DMS53 (cell line): Measurements from ENCODE around the gene BAIAP2.
"Not testable (repeated sequence)": the region's sequence is repeated elsewhere in the genome, so short reads cannot be mapped to it uniquely, and the experiment has no call there.

ENCODE experiments used
- DNase-seq: peaks from one replicate; lab custom pipeline; 2025; lab: John Stamatoyannopoulos, UW

The BAIAP2 gene

DNA sequence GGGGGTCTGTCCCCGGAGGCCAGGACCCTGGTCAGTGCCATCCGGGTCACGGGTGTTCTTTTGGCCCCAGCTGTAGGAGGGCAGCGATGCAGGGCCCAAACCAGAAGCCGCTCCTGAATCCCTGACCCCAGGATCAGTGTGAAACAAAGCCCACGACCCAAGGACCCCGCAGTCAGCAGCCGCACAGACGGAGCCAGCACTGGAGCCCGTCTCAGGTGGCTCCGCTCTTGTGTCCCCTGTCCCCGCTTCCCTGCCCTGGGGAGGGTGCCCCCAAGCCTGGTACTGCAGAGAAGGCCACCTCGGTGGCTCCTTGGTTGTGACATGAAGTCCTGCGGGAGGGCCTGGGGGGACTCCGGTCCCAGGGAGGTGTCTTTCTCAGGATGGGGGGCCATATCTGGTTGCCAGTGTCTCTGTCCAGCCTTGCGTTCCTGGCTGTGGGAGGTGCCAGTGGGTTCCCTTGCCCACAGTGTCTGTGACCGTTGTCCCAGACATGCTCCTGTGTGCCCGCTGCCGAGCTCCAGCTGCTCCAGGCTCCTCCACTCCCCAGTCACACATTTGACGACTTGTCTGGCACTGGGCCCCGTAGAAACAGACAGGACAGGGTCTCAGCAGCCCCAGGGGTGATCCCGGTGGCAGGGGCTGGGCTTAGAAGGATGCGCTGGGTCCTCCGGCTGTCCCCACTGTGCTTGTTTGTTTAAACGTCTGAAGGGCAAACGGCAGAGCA is 33.6 kb downstream of the BAIAP2 start:
- no peak for DNase-seq

DNA sequence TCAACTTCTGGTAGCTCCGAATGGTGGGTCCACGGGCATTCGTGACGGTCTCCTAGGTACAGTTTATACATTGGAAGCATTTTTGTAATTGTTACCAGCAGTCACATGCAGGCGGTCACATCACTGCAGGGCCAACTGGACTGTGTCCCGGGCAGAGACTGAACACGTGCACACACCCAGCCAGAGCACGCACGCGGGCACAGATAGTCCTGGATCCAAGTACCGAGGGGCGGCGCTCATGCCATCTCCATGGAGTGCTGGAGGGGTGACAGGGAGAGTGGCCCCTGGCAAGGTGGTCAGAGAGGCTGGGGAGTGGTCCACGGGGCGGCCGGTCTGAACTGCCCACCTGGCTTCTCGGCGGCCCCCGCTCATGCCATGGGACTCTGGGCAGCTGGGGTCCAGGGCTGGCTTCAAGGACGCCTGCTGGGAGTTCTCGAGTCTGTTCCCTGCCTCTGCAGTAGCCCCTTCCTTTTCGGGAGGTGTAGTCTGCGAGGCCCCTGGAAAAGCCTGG is 34.2 kb downstream of the BAIAP2 start:
- DNase-seq, result no peak

DNA sequence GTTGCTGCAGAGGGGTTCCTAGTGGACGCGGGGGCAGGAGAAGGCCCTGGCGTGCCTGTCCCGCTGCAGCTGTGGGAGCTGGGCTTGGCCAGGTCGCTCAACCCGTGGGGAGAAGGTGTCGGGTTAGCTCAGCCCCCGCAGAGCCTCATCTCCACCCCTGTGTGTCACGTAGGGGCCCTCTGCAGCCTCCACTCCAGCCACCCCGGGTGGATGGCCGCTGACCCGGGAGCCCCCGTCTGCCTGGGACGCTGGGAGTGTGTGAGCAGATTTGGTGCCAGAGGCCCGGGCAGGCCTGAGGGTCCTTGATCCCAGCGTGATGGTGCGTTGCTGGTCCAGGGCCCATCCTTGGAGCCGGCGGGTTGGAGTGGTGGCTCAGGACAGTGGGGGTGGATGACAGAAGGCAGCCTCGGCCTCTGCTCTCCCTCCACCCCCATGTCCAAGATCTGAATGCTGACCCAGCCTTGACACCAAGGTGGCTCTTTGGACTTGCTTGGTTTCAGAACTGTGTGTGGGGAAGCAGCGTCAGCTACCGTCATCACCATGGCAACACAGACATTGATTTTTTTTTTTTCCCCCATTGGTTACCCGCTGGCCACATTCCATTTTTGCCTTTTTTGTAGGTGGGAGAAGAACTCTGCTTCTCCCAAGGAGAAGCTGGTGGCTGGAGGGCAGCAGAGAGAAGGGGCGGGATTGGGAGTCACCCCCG is 35.7 kb downstream of the BAIAP2 start:
- no peak for DNase-seq

DNA sequence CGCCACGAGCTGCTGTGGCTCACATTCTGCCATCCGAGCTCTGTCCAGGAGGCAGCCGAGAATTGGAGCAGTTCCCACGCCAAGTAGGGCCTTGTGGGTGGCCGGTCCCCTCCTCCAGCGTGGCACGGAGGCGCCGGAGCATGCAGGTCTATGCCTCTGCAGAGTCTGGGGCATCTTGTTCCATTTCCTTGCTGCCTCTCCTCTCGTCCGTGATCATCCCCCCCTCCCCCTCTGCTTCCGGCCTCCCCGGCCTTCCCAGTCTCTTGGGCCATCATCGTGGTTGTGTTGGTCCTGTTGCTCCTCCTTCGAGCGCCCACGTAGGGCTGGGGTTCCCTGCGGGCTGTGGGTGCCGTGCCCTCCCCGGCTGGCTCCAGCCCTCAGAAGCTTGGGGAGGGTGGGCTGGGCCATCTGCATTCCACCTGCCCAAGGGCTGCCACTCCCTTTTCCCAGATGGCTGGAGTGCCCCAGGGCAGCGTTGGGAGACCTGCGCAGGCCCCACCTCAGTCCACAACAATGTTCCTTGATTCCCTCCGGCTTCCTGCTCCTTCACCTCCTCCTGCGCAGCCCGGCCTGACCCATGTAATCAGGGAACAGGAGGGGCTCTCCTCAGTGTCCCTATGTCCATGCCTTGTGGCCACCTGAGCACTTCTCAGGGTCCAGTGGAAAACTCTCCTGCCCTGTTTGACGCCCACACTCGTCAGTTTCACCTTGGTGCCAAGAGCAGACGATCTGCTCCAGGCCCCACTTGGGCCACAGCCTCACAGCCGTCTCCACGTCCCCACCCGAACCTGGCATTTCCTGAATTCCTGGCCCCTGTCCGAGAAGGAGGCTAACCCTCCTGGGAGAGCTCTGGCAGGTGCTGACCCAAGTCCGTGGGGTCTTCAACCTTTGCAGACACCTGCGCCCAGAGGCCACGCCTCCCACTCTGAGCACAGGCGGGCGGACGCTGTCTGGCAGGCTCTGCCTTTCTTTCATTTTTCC is 37.1 kb downstream of the BAIAP2 start:
- no peak for DNase-seq

DNA sequence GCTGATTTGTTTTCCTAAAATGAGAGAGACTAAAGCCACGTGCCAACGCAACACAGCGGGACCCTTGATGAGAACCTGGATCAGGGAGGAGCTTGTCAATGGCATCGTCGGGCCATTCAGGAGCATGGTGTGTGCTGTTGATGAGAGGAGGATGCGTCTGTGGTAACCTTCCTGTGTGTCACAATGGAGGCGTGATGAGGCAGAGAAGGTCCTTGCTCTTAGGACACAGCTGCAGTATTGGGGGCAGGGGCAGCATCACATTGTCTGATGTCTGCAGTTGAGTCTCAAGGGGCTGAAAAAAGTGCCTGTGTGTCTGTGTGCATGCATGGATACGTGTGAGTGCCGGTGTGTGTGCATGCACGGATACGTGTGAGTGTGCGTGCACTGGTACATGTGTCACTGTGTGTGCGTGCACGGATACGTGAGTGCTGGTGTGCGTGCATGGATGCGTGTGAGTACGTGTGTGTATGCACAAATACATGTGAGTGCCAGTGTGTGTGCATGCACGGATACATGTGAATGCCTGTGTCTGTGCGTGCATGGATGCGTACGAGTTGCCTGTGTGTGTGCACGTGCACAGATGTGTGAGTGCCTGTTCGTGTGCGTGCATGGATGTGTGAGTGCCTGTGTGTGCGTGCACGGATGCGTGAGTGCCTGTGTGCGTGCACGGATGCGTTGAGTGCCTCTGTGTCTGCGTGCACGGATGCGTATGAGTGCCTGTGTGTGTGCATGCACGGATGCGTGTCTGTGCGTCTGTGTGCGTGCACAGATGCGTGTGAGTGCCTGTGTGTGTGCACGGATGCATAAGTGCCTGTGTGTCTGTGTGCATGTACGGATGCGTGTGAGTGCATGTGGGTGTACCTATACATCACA is 39.3 kb downstream of the BAIAP2 start:
- no peak for DNase-seq

DNA sequence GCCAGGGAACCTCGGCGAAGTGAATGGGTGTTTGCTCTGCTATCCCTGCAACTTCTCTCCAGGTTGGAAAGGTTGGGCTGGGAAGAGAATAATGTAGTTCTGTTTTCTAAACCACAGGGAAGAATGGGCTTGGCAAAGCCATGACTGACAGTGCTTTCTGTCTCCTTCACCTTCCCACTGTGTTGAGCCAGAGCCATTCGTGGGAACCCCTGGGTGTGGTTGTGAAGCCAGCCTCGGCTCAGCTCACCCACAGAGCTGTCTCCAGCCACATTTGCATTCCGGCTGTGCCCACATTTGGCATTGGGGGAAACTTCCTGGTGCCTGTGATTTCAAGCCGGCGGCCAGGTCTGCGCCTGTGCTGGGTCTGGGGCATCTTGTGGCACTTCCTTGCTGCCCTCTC is 39.9 kb downstream of the BAIAP2 start:
- DNase-seq, result no peak

DNA sequence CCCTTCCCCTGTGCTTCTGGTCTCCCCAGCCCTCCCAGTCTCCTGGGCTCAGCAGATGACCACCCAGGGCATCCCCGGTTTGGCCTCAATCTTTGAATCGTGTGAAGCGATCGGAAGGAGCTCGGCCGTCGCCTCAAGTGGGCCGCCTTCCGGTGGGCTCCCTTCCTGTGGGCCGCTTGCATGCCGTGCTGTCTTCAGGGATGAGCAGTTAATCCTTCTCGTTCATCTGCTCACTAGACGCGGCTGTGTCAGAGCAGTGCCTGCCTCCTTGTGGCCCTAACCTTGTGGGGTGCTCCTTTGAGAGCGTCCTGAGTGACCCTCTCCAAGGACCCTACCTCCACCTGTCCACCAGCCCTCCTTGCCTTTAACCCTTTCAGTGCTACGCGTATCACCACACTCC is 40.4 kb downstream of the BAIAP2 start:
- no peak for DNase-seq

DNA sequence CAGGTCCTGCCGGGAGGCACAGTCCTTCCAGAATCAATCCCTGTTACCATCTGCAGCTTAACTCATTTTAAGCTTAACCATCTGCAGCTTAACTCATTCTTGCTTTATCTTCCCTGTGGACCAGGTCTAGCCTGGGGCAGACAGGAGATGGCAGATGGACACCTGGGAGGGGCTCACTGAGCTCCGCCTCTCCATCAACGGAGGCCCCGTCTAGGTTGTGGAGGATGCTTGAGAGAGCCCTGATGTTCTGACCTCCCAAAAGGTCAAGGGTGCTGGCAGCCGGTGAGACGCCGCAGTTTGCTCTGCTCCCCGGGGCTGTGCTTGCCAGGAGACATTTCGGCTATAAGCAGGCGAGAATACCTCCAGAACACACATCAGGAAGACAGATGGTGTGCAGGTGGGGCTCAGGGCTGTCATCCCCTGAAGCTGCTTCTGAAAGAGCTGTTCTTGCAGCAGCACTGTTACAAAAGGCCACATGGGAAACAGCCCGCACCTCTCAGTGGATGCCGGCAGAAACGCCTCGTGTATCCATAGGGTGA is 41.3 kb downstream of the BAIAP2 start:
- no peak for DNase-seq

DNA sequence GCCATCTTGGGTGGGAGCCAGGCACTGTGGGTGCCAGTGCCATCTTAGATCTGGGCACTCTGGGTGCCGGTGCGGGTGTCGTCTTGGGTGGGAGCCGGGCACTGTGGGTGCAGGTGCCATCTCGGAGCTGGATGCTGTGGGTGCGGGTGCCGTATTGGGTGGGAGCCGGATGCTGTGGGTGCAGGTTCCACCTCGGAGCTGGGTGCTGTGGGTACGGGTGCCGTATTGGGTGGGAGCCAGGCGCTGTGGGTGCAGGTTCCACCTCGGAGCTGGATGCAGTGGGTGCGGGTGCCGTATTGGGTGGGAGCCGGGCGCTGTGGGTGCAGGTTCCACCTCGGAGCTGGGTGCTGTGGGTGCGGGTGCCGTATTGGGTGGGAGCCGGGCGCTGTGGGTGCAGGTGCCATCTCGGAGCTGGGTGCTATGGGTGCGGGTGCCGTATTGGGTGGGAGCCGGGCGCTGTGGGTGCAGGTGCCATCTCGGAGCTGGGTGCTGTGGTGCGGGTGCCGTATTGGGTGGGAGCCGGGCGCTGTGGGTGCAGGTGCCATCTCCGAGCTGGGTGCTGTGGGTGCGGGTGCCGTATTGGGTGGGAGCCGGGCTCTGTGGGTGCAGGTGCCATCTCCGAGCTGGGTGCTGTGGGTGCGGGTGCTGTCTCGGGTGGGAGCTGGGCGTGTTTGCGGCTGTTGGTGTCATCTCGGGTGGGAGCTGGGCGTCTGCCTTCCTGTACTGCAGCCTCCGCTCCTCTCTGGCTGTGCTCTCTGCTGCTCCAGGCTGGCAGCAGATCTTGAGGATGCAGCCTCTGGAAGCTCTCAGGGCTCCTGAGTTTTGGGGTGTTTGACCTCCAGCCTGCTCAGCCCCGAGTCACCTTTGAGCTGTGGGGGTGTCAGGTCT is 43.3 kb downstream of the BAIAP2 start:
- not testable (repeated sequence) for DNase-seq

DNA sequence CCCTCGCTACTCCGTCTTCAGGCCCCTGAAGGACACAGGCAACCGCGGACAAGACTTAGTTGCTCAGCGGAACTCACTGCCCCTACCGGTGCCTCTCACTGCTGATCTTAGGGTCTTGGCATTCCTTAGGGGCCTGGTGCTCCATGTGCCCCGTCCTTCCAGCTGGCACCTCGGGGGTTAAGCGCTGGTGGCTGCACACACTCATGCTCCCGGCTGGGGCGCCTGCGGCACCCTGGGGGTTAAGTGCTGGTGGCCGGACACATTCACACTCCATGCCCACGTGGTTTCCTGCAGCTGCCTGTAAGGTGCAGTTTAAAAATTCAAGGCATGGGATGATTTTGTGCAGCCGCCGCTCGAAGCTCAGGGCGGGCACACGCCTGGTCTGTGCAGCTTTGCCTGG is 45.1 kb downstream of the BAIAP2 start:
- no peak for DNase-seq

DNA sequence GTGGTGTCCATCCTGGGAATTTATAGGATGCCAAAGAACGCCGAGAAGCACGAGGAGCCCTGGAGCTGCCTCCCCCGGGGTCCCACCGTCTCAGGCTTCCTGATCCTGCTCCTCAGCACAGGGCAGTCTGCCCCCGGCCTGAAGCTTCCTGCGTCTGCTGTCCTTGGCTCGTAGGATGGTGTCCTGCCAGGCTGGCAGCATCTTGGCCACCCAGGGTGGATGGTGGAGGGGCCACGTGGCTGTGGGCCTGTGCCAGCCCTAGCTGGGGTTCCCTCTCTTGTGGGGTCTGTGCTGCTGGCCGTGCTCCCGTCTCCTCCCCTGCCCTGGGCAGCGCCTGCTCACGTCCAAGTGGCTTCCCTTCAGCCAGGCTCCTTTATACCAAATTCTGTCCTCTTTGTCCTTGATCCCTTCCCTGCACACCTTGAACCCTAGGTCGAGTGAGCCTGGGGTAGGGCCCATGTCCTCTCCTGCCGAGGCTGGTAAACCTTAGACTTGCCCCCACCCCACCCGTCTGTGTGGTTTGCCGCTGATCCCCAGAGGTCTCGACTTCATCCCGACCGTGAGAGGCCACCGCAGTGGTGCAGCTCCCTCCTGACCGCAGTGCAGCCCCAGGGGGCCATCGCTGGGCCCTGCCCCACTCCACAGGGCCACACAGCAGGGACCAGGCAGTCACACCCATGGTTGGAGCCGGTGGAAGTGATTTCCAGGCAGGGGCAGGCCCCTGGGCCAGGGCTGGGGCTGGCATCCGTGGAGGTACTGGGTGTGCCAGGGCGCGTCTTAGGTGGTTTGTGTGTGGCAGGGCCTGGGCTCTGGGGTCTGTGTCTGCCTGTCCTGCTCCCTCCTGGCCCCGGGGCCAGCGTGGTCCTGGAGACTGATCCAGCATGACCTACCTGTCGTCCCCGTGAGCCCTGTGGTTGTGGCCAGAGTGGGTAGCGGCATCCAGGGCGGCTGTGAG is 46.5 kb downstream of the BAIAP2 start:
- no peak for DNase-seq

DNA sequence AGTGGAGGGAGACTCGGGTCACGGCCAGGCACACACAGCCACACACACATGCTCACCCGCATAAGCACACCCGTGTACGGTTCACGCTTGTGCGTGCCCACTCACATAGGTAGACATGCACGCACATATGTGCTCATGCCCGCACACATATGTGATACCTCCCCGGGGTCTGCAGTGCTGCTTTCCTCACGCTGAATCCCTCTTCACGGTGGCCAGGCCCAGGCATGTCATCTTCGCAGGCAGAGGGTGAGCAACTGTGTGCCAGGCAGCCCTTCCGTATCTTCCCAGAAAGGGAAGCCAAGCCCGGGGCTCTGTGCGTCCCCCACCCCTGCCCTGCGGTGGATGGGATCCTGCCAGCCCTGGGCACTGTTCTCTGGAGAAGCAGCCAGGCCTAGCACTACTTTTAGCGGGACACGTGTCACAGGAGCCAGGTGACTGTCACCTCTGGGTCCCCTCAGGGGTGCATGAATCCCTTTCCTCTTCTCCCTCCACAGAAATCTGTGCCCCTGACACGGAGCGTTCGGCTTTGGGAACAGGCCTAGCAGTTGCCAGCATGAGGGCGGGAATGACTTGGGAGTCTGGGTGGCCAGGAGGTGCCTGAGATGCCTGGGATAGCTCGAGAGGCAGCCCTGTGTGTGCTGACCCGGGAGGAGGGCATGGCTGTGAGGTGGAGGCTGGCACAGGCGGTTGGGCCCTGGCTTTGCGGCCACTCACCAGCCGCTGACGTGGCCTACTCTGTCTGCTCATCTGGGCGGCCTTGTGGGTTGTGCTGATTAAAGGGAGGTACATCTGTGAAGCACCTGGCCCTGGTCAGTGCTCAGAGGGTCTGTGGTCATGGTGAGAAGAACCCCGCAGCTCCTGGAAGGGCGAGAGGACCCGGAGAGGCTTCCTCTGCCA is 47.5 kb downstream of the BAIAP2 start:
- no peak for DNase-seq

DNA sequence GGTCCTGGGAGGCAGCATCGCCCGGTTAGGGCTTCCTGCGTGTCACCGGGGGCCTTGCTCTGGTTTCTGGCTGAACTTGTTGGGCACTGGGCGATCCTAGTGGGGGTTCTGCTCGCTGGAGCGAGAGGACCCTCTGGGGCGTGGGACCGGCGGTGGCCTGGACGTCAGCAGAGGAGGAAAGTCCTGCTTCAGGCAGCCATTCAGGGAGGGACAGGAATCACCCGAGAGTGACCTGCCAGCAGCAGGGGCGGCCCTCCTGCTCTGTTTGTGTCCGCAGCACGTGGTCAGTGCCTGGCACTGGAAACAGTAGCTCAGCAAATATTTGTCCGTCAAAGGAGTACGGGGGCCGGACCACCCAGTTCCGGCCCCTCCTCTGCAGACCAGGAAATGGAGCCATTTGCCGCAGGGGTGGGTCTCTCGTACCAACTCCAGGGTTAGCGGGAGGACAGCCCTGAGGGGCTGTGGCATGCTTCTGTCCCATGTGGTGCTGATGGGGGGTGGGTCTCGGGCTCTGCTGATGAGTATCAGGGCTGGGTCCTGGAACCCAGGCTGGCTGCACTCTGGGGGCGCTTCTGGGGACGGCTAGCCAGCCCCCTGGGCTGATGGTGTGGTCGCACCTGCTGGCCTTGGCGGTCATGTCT is 48.3 kb downstream of the BAIAP2 start:
- DNase-seq, result no peak

DNA sequence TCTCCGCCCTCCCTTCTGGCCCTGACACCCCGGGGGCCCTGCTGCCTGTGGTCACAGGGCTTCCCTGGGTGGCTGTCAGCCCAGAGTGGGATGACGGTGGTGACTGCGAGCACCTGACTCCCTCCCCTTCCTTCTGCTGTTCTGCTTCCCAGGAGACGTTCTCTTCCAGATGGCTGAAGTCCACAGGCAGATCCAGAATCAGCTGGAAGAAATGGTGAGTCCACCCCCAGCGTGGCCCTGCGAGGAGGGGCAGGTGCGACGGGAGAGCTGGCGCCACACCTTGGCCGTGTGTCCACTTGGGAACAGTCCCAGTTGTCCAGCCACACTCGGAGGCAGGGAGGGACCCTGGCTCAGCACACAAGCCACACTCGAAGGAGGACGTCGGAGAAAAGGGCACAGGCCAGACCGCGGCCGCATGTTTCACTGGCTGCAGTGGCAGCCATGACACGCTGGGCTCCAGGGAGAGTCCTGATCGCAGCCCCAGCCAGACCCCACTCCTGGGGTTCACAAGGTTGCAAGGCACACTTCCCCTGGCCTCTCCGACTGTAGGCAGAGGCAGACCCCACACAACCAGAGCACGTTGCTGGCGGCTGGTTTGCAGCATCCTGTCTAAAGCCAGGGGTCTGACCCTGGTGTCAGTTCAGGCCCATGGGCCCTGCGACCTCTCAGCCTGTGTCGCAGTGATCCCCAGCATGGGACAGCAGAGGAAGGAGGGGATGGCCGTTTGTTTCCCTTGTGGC is 49.9 kb downstream of the BAIAP2 start:
- DNase-seq, result no peak

DNA sequence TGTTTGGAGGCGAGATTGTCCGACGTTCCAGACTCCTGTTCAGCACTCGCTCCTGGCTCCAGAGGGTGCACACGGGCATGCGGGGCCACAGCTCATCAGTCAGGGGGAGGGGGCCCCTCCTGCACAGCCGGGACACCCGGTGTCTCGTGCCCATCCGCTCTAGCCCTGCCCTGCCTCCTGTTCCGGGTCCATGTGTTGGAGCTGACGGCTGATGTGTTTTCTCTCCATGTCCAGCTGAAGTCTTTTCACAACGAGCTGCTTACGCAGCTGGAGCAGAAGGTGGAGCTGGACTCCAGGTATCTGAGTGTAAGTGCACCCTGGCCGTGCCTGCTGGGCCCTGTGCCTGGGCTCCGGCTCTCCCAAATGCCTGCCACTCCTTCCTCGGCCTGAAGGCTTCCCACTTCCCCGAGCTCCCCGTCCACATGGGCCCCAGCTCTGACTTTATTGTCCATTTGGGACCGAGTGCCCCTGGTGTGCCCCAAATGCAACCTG is 50.5 kb downstream of the BAIAP2 start:
- peak; percentile 30 for DNase-seq

DNA sequence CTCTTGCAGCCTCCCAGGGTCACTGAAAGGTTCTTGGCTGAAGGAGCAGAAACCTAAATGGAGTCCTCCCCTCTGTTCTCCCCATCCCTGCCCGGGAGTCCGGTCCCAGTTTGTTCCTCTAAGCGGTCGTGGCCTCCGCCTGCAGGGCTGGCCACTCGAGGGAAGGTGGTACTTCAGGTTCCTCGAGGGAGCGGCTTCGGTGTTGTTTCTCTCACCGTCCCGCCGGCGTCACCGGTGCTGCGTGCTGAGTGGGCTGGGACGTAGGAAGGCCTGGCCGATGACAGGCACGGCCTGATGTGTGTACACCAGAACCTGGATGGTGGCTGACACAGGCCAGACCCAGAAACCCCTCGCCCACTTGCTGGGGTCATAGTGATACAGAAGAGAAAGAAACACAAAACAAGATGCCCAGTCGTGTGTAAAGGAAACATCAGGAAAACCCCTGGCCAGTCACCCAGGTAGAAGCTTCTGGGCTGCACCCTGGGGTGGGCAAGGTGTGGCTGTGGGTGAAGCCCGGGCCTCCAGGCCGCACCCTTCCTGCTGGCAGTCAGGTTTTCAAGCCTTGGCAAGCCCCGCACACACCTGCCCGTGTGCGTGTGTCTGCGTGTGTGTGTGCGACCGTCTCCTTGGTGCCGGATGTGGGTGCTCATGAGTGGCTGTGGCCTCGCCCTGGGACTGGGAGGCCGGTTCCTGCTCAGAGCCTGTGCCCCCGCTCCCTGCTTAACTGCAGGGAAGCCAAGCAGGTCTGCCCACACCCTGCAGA is 52.0 kb downstream of the BAIAP2 start:
- DNase-seq, result no peak
